ENCODE measurements around the gene C11orf42. TPM values are rescaled to one million over a fixed set of nuclear protein-coding genes. Genes with fewer than 3 reads are reported as not detected.
"Not testable (repeated sequence)": the region's sequence is repeated elsewhere in the genome, so short reads cannot be mapped to it uniquely, and the experiment has no call there.

C11orf42 gene
- total RNA-seq, 1 experiment from 2014 or later, result not detected

DNA sequence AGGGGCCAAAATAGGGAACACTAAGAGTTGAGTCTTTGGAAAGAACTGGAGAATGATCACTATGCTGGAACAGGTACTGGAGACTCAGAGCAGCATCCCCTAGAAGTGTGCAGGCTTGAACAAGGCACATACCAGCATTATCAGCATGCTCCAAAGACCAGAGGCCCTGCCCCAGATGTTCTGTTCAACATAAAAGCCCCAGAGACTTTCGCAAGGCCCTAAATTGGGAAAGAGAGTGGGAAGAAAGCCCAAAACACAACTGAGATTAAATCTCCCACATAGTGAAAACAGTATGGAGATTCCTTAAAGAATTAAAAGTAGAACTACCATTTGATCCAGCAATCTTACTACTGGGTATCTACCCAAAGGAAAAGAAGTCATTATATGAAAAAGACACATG is 42.9 kb downstream of the C11orf42 start:
- H3T11ph ChIP-seq (ENCODE audit: low read length), result no peak overlapping the region
- H3K23ac ChIP-seq (ENCODE audit: insufficient read length, low read depth, low read length), result no peak overlapping the region
- Mint-ChIP-seq H3K4me3 (no peak overlapping the region), H3K36me3 (ENCODE audit: insufficient read depth in 1 of 3, low read depth in 3 of 3) (no peaks in the 10 kb centered on the region), H3K27ac (no peak overlapping the region), H3K27me3 (ENCODE audit: low read depth) (peaks cover 11% of the 10 kb centered on the region), H3K4me1 (peaks cover 14 to 16% of the 10 kb centered on the region in 2 experiments), H3K9me3 (no peaks in the 10 kb centered on the region; a peak in 1 of 5 replicates)
- WGBS (ENCODE audit: extremely low coverage, insufficient read length, low lambda C conversion rate), result no CpG with 5 or more reads among the region's 1 CpG
- DNase-seq, result no peak
- H3K27me3 ChIP-seq (ENCODE audit: insufficient read depth, low read length), result no peaks in the 10 kb centered on the region
- H2BK15ac ChIP-seq (ENCODE audit: low read depth, low read length), result no peak overlapping the region
- no peak overlapping the region for H2BK12ac ChIP-seq (ENCODE audit: insufficient read length, low read depth, low read length)
- no peaks in the 10 kb centered on the region for H4K20me1 ChIP-seq (ENCODE audit: control insufficient read depth, insufficient read depth, insufficient read length)
- no peak overlapping the region for H3K27ac ChIP-seq (ENCODE audit: insufficient read length, low read depth, low read length)
- H3K9me3 ChIP-seq (ENCODE audit: control insufficient read depth, low read depth, low read length), result no peaks in the 10 kb centered on the region
- TF ChIP-seq, protein P1, sequence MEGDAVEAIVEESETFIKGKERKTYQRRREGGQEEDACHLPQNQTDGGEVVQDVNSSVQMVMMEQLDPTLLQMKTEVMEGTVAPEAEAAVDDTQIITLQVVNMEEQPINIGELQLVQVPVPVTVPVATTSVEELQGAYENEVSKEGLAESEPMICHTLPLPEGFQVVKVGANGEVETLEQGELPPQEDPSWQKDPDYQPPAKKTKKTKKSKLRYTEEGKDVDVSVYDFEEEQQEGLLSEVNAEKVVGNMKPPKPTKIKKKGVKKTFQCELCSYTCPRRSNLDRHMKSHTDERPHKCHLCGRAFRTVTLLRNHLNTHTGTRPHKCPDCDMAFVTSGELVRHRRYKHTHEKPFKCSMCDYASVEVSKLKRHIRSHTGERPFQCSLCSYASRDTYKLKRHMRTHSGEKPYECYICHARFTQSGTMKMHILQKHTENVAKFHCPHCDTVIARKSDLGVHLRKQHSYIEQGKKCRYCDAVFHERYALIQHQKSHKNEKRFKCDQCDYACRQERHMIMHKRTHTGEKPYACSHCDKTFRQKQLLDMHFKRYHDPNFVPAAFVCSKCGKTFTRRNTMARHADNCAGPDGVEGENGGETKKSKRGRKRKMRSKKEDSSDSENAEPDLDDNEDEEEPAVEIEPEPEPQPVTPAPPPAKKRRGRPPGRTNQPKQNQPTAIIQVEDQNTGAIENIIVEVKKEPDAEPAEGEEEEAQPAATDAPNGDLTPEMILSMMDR (conservative IDR thresholded peaks at IDR 0.05), result no peak
- no peak overlapping the region for H2AFZ ChIP-seq (ENCODE audit: low read length)
- no peak overlapping the region for H3K18ac ChIP-seq (ENCODE audit: insufficient read length, low read depth, low read length)
- H3K79me1 ChIP-seq (ENCODE audit: insufficient read depth, low read depth, low read length, poor library complexity, severe bottlenecking), result no peaks in the 10 kb centered on the region
- no peak overlapping the region for H4K5ac ChIP-seq (ENCODE audit: insufficient read length, low read depth, low read length)
- H4K91ac ChIP-seq (ENCODE audit: insufficient read length, low read depth, low read length), result no peak overlapping the region
- no peak overlapping the region for H2BK5ac ChIP-seq (ENCODE audit: insufficient read length, low read length)
- no peaks in the 10 kb centered on the region; the same call in 1 of the 2 replicates for H3K4me1 ChIP-seq (ENCODE audit: insufficient read depth, low read length)
- H3K4ac ChIP-seq (ENCODE audit: low read depth, low read length), result no peak overlapping the region
- no peaks in the 10 kb centered on the region for H3K23me2 ChIP-seq (ENCODE audit: insufficient read length, low read depth, low read length, poor library complexity, severe bottlenecking)
- H2BK20ac ChIP-seq (ENCODE audit: low read depth, low read length, poor library complexity, severe bottlenecking), result no peak overlapping the region
- no peak overlapping the region for H2AK5ac ChIP-seq (ENCODE audit: insufficient read length, low read length)
- no peak overlapping the region for H4K8ac ChIP-seq (replicated peaks; ENCODE audit: insufficient read length, low read depth, low read length)
- no peak overlapping the region for H3K56ac ChIP-seq (ENCODE audit: insufficient read length, low read depth, low read length)
- no peaks in the 10 kb centered on the region for H3K79me2 ChIP-seq (ENCODE audit: insufficient read depth, low read length)
- no peak overlapping the region for H3K9ac ChIP-seq (ENCODE audit: extremely low read depth, insufficient read length, low read length)
- H3K14ac ChIP-seq (ENCODE audit: insufficient read depth, low read length), result no peak overlapping the region
- no peak overlapping the region for H3K4me2 ChIP-seq (ENCODE audit: insufficient read depth, insufficient read length, low read length)
- no peak overlapping the region for H2BK120ac ChIP-seq (ENCODE audit: low read depth, low read length, poor library complexity, severe bottlenecking)

DNA sequence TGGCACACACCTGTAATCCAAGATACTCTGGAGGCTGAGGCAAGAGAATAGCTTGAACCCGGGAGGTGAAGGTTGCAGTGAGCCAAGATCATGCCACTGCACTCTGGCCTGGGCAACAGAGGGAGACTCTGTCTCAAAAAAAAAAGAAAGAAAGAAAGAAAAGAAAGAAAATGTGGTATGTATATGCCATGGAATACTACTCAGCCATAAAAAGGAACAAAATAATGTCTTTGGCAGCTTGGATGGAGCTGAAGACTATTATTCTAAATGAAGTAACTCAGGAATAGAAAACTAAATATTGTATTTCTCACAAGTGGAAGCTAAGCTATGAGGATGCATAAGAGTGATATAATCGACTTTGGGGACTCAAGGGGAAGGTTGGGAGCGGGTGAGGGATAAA is 43.5 kb downstream of the C11orf42 start:
- not testable (repeated sequence) for H3K14ac ChIP-seq (ENCODE audit: insufficient read depth, low read length); H3K9me3 Mint-ChIP-seq; H3T11ph ChIP-seq (ENCODE audit: low read length); H3K27me3 ChIP-seq (ENCODE audit: insufficient read depth, low read length); H3K4me2 ChIP-seq (ENCODE audit: insufficient read depth, insufficient read length, low read length); H3K27me3 Mint-ChIP-seq (ENCODE audit: low read depth); H3K4ac ChIP-seq (ENCODE audit: low read depth, low read length); H3K27ac Mint-ChIP-seq; H4K20me1 ChIP-seq (ENCODE audit: control insufficient read depth, insufficient read depth, insufficient read length); H2BK120ac ChIP-seq (ENCODE audit: low read depth, low read length, poor library complexity, severe bottlenecking); H2BK15ac ChIP-seq (ENCODE audit: low read depth, low read length); DNase-seq; H3K56ac ChIP-seq (ENCODE audit: insufficient read length, low read depth, low read length); H3K4me3 Mint-ChIP-seq; H3K9ac ChIP-seq (ENCODE audit: extremely low read depth, insufficient read length, low read length); H3K27ac ChIP-seq (ENCODE audit: insufficient read length, low read depth, low read length); H2BK12ac ChIP-seq (ENCODE audit: insufficient read length, low read depth, low read length); H3K79me2 ChIP-seq (ENCODE audit: insufficient read depth, low read length); H3K4me1 Mint-ChIP-seq; H4K91ac ChIP-seq (ENCODE audit: insufficient read length, low read depth, low read length); H3K23me2 ChIP-seq (ENCODE audit: insufficient read length, low read depth, low read length, poor library complexity, severe bottlenecking); H3K18ac ChIP-seq (ENCODE audit: insufficient read length, low read depth, low read length); H2AK5ac ChIP-seq (ENCODE audit: insufficient read length, low read length); H2BK20ac ChIP-seq (ENCODE audit: low read depth, low read length, poor library complexity, severe bottlenecking); H4K8ac ChIP-seq (replicated peaks; ENCODE audit: insufficient read length, low read depth, low read length); H3K23ac ChIP-seq (ENCODE audit: insufficient read length, low read depth, low read length); H2AFZ ChIP-seq (ENCODE audit: low read length); H3K9me3 ChIP-seq (ENCODE audit: control insufficient read depth, low read depth, low read length); H2BK5ac ChIP-seq (ENCODE audit: insufficient read length, low read length); H3K4me1 ChIP-seq (ENCODE audit: insufficient read depth, low read length); H4K5ac ChIP-seq (ENCODE audit: insufficient read length, low read depth, low read length); H3K79me1 ChIP-seq (ENCODE audit: insufficient read depth, low read depth, low read length, poor library complexity, severe bottlenecking); H3K36me3 Mint-ChIP-seq (ENCODE audit: insufficient read depth in 1 of 3, low read depth in 3 of 3)
- no CpG with 5 or more reads among the region's 3 CpGs for WGBS (ENCODE audit: extremely low coverage, insufficient read length, low lambda C conversion rate)
